ENCODE data around the gene SYT17.
A peak's percentile ranks its signal among the peaks of the same experiment; 100 is the strongest.

Gene SYT17

DNA sequence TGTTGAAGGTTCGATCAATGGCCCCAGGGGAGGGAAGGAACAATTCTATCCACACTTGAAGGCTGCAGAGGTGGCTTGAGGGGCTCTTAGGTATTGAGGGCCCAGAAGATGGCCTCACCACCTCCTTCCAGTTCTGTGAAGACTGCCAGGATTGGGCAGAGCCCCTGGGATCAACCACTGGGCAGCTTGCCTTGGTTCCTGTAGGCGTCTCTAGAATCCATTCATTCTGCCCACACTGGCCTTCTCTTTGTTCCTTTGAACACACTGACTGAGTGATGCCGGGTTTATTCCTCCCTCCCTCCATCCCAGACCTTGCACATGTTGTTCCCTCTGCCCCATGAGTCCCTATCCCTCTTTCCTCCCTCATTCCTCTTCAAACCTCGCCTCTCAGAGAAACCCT is 50.5 kb downstream of the SYT17 start:
- DNase-seq (ENCODE audit: low read depth) = no peak

DNA sequence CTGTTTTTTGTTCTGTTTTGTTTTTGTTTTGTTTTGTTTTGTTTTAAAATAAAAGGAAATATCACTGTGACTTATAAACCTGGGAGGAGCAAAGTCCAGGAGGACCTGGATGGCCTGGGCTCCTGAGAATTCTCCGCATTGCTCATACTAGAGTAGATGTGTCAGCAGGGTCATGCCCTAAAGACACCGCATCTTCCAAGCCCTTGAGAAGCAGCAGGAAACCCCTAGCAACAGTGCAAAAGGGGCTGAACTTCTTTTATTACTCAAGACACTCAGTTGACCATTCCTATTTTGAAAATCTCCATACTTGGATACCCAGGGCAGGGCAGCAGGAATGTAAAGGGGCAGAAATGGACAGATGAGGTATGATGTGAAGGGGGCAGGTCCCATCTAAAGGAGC is 51.8 kb downstream of the SYT17 start:
- no peak for DNase-seq (ENCODE audit: low read depth)

DNA sequence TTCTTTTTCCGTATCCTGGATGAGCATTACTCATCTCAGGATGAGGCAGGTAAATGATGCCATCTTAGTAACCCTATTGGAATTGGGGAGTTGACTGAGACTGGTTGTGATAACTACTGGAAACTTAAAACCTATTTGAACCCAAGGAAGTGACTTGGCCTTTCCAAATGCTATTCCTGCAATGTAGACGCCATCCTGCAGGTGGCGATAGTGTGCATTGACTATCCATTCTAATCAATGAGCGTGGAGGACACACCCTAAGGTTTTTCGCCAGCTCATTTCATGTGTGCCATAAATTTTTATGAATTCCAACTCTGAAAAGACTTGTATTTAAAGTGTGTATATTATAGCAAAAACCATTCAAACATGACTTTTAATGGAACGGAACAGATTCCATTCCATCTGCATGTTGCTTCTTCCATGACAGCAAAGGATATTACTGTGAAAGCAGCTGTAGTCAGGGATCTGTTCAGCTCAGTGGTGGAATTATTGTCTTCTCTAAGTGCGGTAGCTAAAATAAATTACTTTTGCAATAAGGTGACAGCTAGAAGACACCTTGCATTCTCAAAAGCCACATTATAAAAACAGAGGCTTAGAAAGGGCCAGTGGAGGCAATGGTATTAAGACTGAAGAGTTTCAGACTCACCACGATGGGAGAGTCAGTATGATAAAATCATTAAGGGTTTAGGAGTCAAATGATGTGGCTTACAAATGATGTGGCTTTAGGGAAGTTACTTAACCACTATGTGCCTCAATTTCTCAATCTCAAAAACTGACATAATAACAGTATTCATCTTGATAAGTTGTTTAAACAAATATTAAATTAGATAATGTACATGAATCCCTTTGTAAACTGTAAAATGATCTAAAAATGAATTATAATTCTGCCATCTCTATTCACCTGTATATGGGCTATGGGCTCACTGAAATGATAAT is 55.5 kb downstream of the SYT17 start:
- peak; percentile 35 for DNase-seq (ENCODE audit: low read depth)

DNA sequence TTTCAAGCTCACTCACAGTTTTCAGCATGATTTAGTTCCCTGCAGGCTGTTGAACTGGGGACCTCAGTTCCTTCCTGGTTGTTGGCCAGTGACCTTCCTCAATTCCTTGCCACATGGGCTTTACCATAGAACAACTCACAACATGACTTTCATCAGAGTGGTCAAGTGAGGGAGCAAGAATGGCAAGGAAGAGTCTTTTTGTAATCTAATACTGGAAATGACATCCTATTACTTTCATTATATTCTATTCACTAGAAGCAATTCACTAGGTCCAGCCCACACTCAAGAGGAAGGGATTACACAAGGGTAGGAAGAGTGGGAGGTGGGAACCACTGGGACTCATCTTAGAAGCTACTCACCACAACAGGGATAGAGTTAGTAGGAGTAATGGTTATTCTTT is 57.6 kb downstream of the SYT17 start:
- DNase-seq (ENCODE audit: low read depth) = no peak

DNA sequence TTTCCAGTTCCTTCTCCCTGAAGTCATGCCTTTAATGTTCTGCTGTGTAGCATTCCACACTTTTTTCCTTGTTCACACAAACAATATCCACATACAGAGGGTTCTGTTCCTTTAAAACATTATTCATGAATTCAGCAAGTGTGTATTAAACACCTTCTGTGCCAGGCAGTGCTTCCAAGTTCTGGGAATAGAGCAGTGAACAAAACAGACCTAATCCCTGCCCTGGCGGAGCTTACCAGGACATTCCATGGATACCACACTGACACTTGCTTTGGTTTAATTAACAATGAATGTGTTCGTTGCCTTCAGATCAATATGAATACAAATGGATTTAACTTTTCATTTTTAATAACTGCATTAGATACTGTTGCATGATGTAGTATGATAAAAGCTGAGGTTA is 59.6 kb downstream of the SYT17 start:
- no peak for DNase-seq (ENCODE audit: low read depth)

DNA sequence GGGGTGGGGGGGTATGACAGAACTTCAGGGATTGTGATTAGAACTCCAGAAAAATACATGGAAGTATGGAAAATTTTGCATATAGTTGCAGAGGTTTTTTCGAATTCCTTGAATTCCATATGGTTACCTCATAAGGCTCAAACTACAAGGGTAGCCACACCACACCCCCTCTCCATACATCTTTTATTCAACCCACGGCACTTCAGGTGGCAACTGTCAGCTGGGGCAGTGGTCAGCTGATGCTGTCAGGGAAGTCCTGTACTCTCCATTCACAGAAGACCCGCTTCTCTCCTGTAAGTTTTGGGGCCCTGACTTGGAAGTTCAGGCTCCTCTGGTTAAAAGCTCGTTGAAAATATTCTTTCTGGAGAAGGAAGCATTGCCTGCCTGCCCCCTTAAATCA is 60.0 kb downstream of the SYT17 start:
- no peak for DNase-seq (ENCODE audit: low read depth)

DNA sequence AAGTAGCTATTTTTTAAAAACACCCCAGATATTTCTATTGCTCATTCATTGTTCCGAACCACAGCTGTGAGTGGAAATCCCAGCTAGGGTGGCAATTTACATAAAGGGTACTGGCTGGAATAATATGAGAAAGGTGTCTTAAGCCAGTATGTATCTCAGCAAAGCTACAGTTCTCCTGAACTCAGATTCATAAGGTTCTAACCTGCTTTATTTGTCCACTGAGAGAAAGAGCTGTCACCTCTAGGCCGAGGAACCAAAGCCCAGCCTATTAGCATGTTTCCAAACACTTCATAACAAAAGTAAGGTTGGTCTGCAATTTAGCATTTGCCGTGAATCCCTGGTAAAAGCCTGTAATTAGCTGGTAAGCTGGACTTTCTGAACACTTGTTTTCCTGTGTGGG is 60.5 kb downstream of the SYT17 start:
- no peak for DNase-seq (ENCODE audit: low read depth)

DNA sequence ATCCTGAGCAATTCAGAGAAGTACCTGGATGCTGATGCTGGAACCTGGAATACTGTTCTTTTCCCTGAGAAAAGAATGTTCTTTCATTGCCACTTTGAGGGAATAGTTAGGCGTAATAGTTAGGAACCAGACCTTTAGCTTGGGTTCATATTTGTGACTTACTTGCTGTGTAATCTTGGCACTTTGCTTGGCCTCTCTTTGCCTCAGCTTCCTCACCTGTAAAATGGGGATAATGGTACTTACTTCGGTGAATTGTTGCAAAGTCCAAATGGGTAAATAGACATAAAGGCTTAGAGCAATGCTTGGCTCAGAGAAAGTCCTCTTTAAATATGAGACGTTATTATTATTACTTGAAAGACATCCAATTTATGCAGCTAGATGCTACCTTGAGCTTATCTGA is 62.5 kb downstream of the SYT17 start:
- no peak for DNase-seq (ENCODE audit: low read depth)

DNA sequence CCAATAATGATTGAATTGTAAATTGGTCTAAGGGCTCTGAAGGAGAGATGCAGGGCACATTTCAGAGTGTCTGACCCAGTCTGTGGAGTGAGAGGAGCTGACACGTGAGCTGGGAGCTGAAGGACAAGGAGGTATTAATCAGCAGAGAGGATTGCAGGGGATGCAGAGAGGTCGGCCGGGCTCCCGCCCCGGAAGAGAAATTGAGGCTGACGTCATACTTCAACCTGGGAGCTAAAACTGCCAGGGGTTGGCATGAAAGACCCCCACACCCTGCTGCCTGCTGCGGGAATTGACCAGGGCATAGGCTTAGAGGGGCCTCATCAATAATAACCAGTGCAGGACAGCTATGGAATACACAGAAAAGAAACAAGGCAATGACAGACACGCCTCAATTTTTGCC is 63.8 kb downstream of the SYT17 start:
- no peak for DNase-seq (ENCODE audit: low read depth)

DNA sequence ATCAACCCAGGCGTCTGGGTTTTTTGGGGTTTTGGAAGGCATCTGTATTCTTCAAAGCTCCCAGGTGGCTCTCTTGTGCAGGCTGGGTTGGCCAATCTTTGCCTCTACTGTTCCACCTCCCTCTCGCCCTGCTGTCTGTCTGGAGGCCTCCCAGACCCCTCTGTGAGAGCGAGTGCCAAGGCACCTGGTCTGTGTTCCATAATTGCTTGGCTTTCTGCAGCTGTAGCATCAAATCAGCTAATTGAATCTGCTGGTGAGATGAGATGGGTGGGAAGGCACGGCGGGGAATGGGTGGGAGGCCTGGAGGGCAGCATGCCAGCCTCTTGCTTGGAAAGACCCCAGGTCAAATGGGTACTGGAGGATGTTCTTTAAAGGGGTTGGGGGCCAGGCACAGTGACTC is 64.9 kb downstream of the SYT17 start:
- DNase-seq (ENCODE audit: low read depth) = no peak

DNA sequence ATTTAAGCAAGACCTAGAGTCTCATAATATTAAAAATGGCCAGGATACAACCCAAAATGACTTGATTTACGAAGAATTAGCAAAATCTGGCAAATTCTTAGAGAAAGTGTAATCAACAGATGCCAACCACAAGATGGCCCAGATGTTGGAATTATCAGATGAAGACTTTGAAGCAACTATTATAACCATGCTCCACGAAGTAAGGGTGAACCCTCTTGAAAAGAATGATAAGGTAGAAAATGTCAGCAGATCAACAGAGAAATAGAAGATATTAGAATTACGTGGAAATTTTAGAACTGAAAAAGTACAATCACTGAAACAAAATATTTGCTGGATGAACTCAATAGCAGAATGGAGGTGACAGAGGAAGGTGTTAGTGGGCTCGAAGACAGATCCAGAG is 67.4 kb downstream of the SYT17 start:
- no peak for DNase-seq (ENCODE audit: low read depth)

DNA sequence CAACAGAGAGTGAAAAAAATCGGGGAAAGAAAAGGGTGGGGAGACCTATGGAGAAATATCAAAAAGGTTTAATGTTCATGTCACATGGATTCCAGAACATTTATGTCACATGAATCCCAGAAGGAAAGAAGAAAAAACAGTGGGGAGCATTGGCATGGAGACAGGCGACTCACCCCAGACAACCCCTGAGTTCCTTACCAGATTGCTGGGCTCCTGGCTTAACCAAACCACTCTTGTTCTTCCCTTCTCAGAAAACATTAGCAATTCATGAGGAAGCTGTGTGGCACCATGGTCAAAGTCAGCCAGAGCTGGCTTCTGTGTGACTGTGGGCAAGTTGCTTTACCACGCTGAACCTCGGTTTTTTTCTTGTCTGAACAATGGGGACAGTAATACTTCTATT is 67.8 kb downstream of the SYT17 start:
- DNase-seq (ENCODE audit: low read depth) = no peak

DNA sequence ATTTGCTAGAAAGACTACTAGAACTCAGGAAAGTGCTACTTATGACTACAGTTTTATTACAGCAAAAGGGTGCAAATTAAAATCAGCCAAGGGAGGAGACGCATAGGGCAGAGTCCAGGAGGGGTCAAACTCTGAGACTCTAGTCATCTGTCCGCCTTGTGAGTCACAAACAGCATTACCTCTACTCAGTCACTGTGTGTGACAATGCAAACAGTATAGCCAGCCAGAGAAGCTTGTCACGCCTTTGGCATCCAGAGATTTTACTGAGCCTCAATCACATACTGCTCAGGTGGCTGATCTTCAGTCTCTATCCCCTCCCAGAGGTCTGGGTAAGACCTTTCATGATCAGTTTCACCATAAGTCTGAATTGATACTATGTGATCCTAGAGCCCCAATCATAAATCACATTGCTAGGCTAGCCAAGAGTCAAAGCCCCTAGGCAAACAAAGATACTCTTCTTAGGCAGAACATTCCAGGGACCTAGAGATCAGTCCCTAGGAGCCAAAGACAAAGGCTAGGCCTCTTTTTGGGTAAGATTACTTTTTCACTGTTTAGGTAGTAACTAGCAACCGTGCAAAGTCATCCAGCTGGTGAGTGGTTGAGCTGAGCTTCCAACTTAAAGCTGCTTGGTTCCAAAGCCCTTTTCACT is 68.6 kb downstream of the SYT17 start:
- DNase-seq (ENCODE audit: low read depth) = no peak

DNA sequence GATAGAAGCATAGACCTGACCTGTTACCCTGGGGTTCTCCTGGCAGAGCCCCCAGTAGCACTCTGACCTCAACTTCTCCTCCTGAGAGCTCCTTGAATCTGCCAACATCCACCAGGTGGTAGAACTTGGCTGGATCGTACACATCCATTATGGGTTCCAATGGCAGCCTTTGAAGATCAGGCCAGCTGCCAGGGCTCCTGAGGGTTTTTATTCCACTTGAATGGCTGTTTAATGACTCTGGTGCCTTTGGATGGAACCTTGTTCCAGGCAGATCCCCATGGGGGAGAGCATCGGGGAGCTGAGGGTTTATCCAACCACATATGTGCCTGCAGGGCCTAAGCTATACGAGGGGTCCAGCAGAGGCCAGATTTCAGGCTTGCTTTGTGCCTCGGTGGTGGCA is 70.4 kb downstream of the SYT17 start:
- no peak for DNase-seq (ENCODE audit: low read depth)

DNA sequence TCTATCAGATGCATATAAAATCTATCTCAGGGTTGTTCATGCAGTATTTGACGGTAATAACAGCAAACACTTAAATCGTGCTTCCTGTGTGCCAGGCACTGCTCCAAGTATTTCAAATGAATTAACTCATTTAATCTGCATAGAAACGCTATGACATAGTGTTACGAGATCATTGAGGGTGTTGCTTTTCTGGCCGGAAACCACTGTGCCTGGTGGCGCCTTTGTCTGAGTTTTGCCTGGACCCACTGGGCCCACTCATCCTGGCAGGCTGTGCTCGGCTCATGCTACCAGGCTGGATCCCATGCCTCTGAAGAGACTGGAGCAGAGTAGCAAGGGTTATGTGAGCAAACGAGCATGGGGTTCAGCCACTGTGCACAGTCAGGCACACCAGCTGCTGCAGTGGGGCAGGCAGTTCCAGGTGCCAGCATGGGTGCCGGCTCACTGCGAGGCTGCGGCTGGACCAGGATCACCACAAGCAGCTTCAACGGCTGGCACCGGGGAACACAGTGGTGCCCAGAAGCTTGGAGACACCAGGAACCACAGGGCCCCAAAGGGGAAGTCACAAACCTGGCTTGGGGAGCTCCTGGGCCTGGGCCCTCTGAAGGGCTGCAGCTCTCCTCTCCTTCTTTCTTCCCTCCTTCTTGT is 71.6 kb downstream of the SYT17 start:
- no peak for DNase-seq (ENCODE audit: low read depth)

DNA sequence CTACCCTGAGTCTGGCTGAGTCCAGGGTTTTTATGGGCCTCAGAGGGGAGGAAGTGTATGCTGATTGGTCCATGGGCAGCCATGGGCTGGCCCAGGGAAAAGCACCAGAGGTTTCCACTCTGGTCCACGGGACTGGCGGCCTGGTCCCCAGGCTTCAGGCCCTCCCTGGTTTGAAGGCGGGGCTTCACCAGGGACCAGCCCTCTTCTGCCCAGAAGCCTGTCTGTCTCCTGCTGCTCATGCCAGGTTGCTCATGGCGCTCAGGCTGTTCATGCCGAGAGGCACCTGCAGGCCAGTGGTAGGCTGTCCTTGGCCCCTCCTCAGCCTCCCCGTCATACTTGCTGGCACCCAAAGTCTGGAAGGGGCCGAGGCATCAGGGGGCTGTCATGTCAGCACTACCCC is 72.5 kb downstream of the SYT17 start:
- DNase-seq (ENCODE audit: low read depth) = no peak

DNA sequence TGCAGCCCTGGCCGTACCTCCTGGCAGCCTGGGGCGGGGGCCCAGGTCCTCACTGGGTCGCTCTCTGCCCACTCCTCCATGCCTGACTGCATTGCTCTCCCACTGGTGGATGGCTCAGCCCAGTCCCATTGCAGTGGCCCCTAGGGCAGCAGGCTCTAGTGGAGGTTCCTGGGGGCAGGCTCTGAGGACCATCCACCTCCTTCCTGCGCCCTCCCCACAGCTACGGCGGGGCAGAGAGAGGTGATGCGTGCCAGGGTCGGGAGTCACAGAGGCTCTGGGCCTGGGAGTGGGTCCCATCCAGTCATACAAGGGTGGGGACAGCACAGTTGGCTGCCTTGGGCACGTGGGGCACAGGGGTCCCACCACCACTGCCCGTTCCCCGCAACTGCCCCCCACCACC is 73.5 kb downstream of the SYT17 start:
- DNase-seq (ENCODE audit: low read depth) = no peak

DNA sequence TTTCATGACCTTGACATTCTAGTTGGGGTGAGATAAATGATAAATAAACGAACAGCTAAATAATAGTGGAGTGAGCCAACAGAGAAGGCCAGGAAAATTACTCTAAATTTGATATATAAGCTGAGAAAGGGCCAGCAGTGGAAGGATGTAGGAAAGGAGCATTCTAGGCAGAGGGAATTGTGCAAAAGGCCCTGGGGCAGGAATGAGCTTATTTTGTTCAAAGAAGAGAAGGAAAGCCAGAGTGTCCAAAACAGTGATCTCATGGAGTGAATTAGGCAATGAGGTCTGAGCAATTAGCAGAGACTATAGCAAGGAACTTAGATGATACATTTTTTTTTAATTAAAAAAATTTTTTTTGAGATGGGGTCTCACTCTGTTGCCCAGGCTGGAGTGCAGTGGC is 74.1 kb downstream of the SYT17 start:
- DNase-seq (ENCODE audit: low read depth) = no peak

DNA sequence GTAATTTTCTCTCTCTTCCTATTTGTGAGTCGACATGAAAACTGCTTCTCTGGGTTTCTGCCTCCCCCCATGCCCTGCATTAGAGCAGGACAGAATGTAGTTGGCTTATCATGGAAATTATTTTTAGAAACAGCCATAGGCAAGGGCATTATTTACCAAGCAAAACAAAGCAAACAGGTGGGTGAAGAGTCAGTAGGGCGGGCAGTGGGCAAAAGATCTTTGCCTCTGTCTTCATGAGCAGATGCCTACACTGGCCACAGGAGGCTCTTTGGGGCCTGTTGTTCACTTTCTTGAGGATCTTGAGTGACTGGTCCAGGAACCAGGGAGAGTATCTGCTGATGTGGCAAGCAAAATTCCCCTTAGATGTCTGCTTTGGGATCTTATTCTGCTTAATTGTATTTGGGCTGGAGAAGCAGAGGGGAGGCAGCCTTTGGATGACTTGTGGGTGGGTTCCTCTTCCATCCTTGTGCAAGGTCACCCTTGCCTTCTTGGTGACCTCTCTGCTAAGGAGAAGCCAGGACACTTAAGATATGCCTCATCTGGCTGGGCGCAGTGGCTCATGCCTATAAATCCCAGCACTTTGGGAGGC is 75.0 kb downstream of the SYT17 start:
- DNase-seq (ENCODE audit: low read depth) = no peak

DNA sequence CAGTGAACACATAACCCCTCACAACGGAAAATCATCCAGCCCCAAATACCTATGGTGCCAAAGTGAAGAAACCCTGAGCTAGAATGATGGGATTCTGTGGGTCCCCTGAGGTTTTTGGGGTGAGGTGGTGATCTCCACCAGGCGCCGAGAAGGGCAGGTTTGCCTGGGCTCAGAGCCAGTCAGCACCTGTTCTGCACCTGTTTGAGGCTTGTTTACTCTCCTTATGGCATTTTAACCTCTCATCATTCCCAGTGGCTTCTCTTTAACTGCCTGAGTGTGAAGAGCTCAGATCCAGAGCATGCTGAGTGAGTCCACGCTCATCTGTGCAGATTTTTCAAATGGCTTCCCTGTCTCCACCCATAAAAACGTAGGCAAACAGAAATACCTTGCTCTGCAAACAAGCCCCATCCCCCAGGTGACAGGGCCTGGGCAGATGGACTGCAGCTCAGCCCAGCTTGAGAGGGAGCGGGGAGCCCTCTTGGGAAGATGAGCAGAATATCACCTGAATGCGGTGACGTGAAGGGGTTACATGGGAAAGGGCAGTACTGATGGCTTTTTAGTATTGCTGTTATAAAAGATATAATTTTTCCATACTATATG is 77.4 kb downstream of the SYT17 start:
- no peak for DNase-seq (ENCODE audit: low read depth)

DNA sequence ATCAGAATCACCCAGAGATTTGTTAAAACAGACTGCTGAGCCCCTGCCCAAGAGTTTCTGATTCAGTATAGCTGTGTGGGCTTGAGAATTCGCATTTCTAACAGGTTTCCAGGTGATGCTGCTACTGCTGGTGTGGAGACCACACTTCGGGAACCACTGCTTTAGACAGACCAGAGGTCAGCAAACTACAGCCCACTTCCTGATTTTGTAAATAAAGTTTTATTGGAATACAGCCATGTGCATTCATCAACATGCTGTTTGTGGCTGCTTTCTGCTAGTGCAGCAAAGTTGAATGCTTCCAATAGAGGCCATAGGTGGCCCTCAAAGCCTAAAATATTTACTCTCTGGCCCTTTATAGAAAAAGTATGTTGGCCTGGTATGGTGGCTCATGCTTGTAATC is 84.9 kb downstream of the SYT17 start:
- DNase-seq (ENCODE audit: low read depth) = no peak

DNA sequence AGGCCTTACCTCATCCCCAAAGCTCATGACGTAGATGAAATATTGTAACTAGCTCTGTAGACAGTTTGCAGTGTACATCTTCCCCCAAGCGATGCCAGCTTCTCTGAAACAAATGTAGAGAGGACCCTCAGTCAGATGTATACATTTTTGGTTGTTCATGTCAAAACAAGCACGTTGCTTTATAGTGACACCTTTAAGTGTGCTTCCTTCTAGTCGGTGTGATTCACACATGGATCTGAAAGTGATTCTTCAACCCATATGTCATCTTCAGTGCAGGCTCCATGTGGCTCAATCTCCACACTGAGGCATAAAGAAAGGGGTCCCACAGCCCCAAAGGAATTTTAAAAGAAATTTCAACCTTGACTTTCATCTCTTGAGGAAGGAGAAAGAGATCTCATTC is 86.6 kb downstream of the SYT17 start:
- no peak for DNase-seq (ENCODE audit: low read depth)

All from activated T-cell treated with anti-CD3 and anti-CD28 coated beads for 48 hours (primary cell).